Measurements from ENCODE around the gene SAXO1. TPM values are rescaled to one million over a fixed set of nuclear protein-coding genes. Genes with fewer than 3 reads are reported as not detected.
"Not testable (repeated sequence)": the region's sequence is repeated elsewhere in the genome, so short reads cannot be mapped to it uniquely, and the experiment has no call there.

The SAXO1 gene
- total RNA-seq, 2 donors from 2014 or later: 0.15 TPM; not detected in 1

DNA sequence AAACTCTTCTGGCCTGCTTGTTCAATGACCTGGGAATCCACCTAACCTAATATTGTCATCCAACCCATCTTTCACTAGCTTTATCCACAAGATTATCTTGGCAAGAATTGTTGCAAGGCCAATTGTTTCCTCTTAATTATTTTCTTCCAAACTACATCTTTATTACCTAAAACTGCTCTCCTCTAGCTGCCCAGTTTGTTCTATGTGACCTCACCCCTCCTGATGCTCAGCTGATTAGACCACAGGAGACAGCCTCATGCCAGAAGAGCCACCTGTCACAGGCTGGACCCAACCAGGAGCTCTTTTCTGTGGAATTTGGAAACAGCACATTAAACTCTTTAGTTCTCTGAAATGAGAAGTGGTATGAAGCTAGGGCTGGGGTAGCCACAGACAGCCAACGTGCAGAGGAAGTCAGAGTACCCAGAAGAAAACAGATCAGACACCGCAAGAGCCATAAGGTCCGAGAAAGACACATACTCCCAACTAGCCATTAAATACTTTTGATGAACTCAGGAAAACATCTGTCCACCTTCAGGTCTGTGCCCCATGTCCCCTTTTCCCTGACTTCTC lies 12.0 kb downstream of the SAXO1 start:
- DNase-seq (no peak), ATAC-seq (no peak)
- intact Hi-C loops (cut with DNase I): loop anchor here (10.0 kb wide), 2 partner anchors 586 to 766 kb away; no protein-coding TSS in a partner anchor

GRCh38 chr9:19018201-19018600 lies 14.8 kb downstream of the SAXO1 start:
- intact Hi-C loops (cut with DNase I): no loop called here
- ATAC-seq (no peak), DNase-seq (no peak)

- ATAC-seq: no peak
- DNase-seq: no peak
- intact Hi-C loops (cut with DNase I): no loop called here
Observed at GRCh38 chr9:19009391-19009965, 23.5 kb downstream of the SAXO1 start.

DNA sequence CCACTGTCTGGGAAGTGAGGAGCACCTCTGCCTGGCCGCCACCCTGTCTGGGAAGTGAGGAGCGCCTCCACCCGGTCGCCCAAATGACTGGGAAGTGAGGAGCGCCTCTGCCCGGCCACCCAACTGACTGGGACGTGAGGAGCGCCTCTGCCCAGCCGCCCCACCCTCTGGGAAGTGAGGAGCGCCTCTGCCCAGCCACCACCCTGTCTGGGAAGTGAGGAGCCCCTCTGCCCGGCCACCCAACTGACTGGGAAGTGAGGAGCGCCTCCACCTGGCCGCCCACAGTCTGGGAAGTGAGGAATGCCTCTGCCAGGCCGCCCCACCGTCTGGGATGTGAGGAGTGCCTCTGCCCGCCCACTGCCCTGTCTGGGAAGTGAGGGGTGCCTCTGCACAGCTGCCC lies 32.9 kb downstream of the SAXO1 start:
- DNase-seq (no peak), ATAC-seq (no peak)
- intact Hi-C loops (cut with DNase I): no loop called here

GRCh38 chr9:18999173-18999785 lies 33.7 kb downstream of the SAXO1 start:
- no peak for DNase-seq
- intact Hi-C loops (cut with DNase I): no loop called here

GRCh38 chr9:18997151-18997550 lies 35.9 kb downstream of the SAXO1 start:
- intact Hi-C loops (cut with DNase I): no loop called here
- no peak for DNase-seq

More at GRCh38 chr9:18999173-18999785, 33.7 kb downstream of the SAXO1 start:
- no peak for ATAC-seq

GRCh38 chr9:18996211-18996610 lies 36.8 kb downstream of the SAXO1 start:
- intact Hi-C loops (cut with DNase I): no loop called here
- DNase-seq (no peak), ATAC-seq (no peak)

More at GRCh38 chr9:18997151-18997550, 35.9 kb downstream of the SAXO1 start:
- no peak for ATAC-seq

DNA sequence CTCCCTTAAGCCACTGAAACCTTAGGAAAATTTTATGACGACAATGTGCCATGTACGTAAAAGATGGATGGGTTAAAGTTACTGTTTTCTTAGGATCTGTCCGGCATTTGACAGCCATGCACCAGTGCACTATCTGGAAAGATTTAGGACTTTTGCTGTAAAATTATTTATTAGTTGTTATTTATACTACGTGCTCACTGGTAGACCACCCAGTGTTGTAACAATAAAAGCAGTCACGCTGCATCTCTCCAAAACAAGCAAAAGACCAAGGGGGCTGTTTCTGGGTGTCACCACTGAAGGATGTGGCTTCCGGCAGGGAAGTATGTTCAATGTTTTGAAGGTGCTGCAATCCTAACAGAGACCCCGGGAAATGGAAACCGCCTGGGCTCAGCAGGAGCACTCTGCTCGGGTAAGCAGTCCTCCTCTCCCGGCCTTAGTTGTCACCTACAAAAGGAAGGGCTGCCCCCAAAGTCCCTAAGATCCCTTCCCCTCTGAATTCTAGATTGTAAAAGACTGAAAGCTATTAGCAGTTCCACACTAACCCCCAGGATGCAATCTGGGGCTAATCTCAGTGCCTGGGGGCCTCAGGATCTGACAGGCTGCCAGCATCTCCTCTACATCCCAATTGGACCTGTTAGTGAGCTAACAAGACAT lies 38.6 kb downstream of the SAXO1 start:
- no peak for DNase-seq
- no peak for ATAC-seq

GRCh38 chr9:18991197-18991596 lies 41.8 kb downstream of the SAXO1 start:
- ATAC-seq; DNase-seq; intact Hi-C loops (cut with DNase I): not testable (repeated sequence)

More for the DNA sequence above, 38.6 kb downstream of the SAXO1 start:
- intact Hi-C loops (cut with DNase I): no loop called here

DNA sequence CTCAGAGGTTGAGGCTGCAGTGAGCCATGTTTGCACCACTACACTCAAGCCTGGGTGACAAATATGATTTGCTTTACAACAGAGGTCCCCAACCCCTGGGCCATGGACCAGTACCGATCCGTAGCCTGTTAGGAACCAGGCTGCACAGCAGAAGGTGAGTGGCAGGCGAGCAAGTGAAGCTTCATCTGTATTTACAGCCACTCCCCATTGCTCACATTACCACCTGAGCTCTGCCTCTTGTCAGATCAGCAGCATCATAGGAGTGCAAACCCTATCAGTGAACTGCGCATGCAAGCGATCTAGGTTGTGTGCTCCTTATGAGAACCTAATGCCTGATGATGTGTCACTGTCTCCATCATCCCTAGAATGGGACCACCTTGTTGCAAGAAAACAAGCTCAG lies 42.5 kb downstream of the SAXO1 start:
- intact Hi-C loops (cut with DNase I): no loop called here
- ATAC-seq (no peak), DNase-seq (no peak)

DNA sequence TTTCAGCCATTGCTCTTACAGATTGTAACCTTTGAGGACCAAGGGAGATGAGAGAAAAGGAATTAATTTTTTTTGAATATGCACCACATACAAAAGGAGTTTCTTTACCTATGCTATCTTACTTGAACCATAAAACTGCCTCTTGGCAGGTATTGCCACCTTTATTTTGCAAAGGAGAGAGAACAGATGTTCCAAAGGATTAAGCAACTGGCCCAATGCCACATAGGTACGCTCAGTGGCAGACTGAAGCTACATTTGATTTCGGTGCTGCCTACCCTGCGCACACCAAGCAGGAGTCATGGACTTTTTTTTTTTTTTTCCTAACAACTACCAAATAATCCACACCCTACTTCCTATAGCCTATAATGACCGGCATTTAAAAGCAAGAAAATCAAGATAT lies 43.1 kb downstream of the SAXO1 start:
- intact Hi-C loops (cut with DNase I): no loop called here
- ATAC-seq (no peak), DNase-seq (no peak)

- DNase-seq (no peak), ATAC-seq (no peak)
- intact Hi-C loops (cut with DNase I): no loop called here
Observed at GRCh38 chr9:18989097-18989496, 43.9 kb downstream of the SAXO1 start.

GRCh38 chr9:18988003-18988402 lies 45.0 kb downstream of the SAXO1 start:
- ATAC-seq (no peak), DNase-seq (no peak)
- intact Hi-C loops (cut with DNase I): no loop called here

DNA sequence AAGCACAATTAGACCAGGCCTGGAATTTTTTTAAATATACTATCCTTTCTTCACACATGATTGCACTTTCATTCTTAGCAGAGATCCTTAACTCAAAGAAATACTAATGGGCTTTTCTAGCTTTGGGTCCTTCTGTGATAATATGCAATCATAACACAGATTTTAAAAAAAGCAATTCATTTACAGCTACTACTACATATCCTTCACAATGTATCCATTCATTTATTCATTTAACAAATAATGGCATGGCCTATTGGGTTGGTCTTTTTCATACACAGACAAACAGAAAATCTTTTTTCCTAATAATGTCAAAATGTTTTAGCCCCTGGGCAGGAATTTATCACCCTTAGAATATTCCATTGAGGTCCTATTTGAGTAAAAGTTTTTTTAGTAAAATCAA lies 47.0 kb downstream of the SAXO1 start:
- DNase-seq (no peak), ATAC-seq (no peak)
- intact Hi-C loops (cut with DNase I): no loop called here

DNA sequence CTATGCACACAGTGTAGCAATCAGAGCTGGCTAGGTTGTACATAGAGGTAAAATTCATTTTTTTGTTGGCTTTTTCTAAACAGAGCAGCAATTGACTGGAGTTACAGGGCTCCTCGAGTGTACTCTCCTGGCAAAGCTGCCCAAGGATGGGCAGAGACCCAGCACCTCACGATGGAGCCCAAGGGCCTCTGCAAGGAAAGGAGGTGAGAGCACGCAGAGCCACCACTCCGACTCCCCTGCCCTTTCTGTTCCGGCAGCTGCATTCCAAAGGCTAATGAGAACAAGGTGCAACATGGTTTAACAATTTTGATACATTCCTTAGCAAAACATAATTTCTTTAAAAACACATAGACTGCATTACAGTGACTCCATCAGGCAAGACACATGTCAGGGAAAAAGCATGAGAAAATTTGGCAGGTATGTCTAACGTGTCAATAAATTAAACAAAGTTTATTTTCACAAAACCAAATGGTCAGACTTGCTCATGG lies 47.5 kb downstream of the SAXO1 start:
- intact Hi-C loops (cut with DNase I): no loop called here
- DNase-seq: no peak
- no peak for ATAC-seq

DNA sequence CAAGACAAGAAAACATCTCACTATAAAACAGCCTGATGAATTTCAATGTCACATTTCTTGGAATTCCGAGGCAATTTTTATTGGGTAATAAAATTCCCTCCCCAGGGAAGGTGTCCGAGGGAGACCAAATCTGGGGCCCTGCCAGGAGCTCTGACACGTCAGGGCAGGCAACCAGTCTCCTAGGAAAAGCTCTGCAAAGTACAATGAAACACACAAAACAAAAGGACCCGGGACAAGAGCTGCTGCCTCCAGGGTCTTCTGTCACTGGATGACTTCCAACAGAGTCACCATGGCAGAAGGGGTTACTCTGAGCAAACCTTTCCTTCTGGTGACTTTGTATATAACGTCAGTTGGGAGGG lies 50.8 kb downstream of the SAXO1 start:
- intact Hi-C loops (cut with DNase I): no loop called here
- ATAC-seq: peak in 1 of 2 donors; percentile 15
- no peak for DNase-seq

DNA sequence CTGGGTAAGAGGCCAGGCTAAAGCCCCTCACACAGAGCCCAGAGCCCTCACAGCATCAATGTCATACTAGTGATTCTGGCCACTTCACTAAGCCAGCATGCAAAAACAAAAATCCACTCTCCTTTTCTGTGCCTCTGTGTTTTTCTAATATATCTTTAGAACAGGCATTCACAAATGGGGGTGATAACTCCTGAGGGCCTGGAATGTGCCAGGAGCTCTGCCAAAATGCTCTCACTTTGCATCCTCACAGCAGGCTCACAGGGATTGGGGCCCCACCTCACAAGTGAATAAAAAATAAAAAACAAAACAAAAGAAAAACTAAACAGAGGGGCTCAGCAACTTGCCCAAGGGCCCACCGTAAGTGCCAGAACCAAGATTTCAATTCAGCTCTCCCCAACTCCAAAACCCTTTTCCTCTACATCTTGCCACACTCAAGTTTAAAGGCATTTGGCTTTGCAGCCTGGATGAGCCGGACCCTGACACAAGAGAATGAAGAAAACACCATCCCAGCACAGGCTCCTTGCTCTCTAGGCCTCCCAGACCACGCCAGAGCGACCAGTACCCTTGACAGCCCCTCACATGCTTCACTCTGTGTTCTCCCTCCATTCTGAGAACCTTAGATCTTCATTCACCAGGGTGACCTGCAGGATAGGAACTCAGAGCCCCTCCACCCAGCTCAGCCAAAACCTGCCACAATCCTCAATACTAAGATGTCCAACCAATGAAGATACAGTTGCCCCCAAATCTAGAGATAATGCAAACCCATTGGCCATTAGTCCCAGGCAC lies 51.3 kb downstream of the SAXO1 start:
- intact Hi-C loops (cut with DNase I): no loop called here
- ATAC-seq (no peak), DNase-seq (no peak)

- peak in 1 of 2 donors; percentile 37 for ATAC-seq
- intact Hi-C loops (cut with DNase I): no loop called here
- no peak for DNase-seq
Observed at GRCh38 chr9:18980189-18980588, 52.8 kb downstream of the SAXO1 start.

- intact Hi-C loops (cut with DNase I): no loop called here
- no peak for DNase-seq
- peak in 1 of 2 donors; percentile 84 for ATAC-seq
Observed at GRCh38 chr9:18979367-18979766, 53.6 kb downstream of the SAXO1 start.

DNA sequence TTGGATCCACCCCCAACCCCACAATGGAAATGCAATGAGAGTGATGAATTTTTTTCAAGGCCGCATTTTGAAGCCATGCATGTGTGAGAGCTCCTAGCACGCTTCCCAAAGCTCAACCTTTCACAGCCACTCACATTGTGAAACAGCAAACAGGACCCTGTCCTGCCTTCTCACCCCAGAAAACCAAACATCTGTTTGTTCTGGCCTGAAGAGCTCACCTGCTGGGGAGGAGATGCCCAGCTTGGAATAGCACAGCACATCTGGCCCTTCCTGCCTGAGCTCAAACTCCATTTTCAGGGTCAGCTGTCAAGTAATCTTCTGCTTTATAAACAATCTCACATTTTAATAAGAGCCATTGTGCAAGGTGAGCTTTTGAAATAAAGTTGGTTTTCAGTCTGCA lies 54.8 kb downstream of the SAXO1 start:
- intact Hi-C loops (cut with DNase I): no loop called here
- no peak for ATAC-seq

More for the DNA sequence above, 54.8 kb downstream of the SAXO1 start:
- DNase-seq: no peak

Data from left cardiac atrium (tissue), 4 donors.